ENCODE measurements around the gene TDRD3.

TDRD3 gene

GRCh38 chr13:60511637-60512036 lies 114.6 kb downstream of the TDRD3 start:
- no peak overlapping the region for H3K4me3 ChIP-seq (ENCODE audit: low read depth, low read length)
- no peak for DNase-seq (ENCODE audit: low read depth)
- TF ChIP-seq CTCF (IDR thresholded peaks at IDR 0.05; ENCODE audit: low read depth, low read length) (no peak), MYC (IDR thresholded peaks at IDR 0.05; ENCODE audit: low read depth, low read length) (no peak), POLR2A (IDR thresholded peaks at IDR 0.05; ENCODE audit: extremely low read depth, insufficient read length) (no peak), MAX (IDR thresholded peaks at IDR 0.05; ENCODE audit: low read depth, low read length) (no peak)

GRCh38 chr13:60514891-60515290 lies 117.9 kb downstream of the TDRD3 start:
- no peak for TF ChIP-seq MYC (IDR thresholded peaks at IDR 0.05; ENCODE audit: low read depth, low read length)
- no peak for TF ChIP-seq CTCF (IDR thresholded peaks at IDR 0.05; ENCODE audit: low read depth, low read length)
- TF ChIP-seq POLR2A (IDR thresholded peaks at IDR 0.05; ENCODE audit: extremely low read depth, insufficient read length): no peak
- no peak for TF ChIP-seq MAX (IDR thresholded peaks at IDR 0.05; ENCODE audit: low read depth, low read length)
- no peak for DNase-seq (ENCODE audit: low read depth)
- no peak overlapping the region for H3K4me3 ChIP-seq (ENCODE audit: low read depth, low read length)

- no peak for DNase-seq (ENCODE audit: low read depth)
- TF ChIP-seq MYC (IDR thresholded peaks at IDR 0.05; ENCODE audit: low read depth, low read length): no peak
- TF ChIP-seq CTCF (IDR thresholded peaks at IDR 0.05; ENCODE audit: low read depth, low read length): no peak
- TF ChIP-seq POLR2A (IDR thresholded peaks at IDR 0.05; ENCODE audit: extremely low read depth, insufficient read length): no peak
- TF ChIP-seq MAX (IDR thresholded peaks at IDR 0.05; ENCODE audit: low read depth, low read length): no peak
- no peak overlapping the region for H3K4me3 ChIP-seq (ENCODE audit: low read depth, low read length)
Observed at GRCh38 chr13:60519496-60519895, 122.5 kb downstream of the TDRD3 start.

GRCh38 chr13:60520902-60521569 lies 124.0 kb downstream of the TDRD3 start:
- no peak for DNase-seq (ENCODE audit: low read depth)
- H3K4me3 ChIP-seq (ENCODE audit: low read depth, low read length): no peak overlapping the region
- TF ChIP-seq MYC (IDR thresholded peaks at IDR 0.05; ENCODE audit: low read depth, low read length) (no peak), MAX (IDR thresholded peaks at IDR 0.05; ENCODE audit: low read depth, low read length) (no peak), POLR2A (IDR thresholded peaks at IDR 0.05; ENCODE audit: extremely low read depth, insufficient read length) (no peak), CTCF (IDR thresholded peaks at IDR 0.05; ENCODE audit: low read depth, low read length) (no peak)

- no peak for DNase-seq (ENCODE audit: low read depth)
- TF ChIP-seq CTCF (IDR thresholded peaks at IDR 0.05; ENCODE audit: low read depth, low read length) (no peak), MYC (IDR thresholded peaks at IDR 0.05; ENCODE audit: low read depth, low read length) (no peak), MAX (IDR thresholded peaks at IDR 0.05; ENCODE audit: low read depth, low read length) (no peak), POLR2A (IDR thresholded peaks at IDR 0.05; ENCODE audit: extremely low read depth, insufficient read length) (no peak)
- H3K4me3 ChIP-seq (ENCODE audit: low read depth, low read length): no peak overlapping the region
Observed at GRCh38 chr13:60538566-60538965, 141.5 kb downstream of the TDRD3 start.
